Left ventricle myocardium inferior (tissue), 1 donor: Measurements from ENCODE around the gene RTN4R. TPM values are rescaled to one million over a fixed set of nuclear protein-coding genes. Genes with fewer than 3 reads are reported as not detected.

ENCODE experiments used
- DNase-seq: peaks from one replicate; pipeline ENCODE4 v3.0.0-alpha.2; 2020
- H3K27ac ChIP-seq: fragments of 200-600 bp; replicated peaks from 2 replicates; pipeline ENCODE4 v1.8.0; 2021
- H3K27me3 ChIP-seq: fragments of 200-600 bp; 2 replicates; pipeline ENCODE4 v1.8.0; 2021; ENCODE audit warnings: low read depth
- H3K36me3 ChIP-seq: fragments of 200-600 bp; 2 replicates; pipeline ENCODE4 v1.8.0; 2021
- H3K4me1 ChIP-seq: fragments of 200-600 bp; 2 replicates; pipeline ENCODE4 v1.8.0; 2021
- H3K4me3 ChIP-seq: fragments of 200-600 bp; 2 replicates; pipeline ENCODE4 v1.8.0; 2021; ENCODE audit warnings: mild to moderate bottlenecking, moderate library complexity
- H3K9me3 ChIP-seq: fragments of 200-600 bp; replicated peaks from 2 replicates; pipeline ENCODE4 v1.8.0; 2021
- intact Hi-C: fragments of 100-400 bp; cut with micrococcal nuclease; formaldehyde crosslinking; loops from one replicate; pipeline ENCODE4 v1.11.0; 2022
- total RNA-seq: library from RNA; stranded (reverse); fragmentation: NEBNext Ultra II Directional; extraction: Animal tissue kit (Norgen Biotek cat#: 25700); gene quantifications from one replicate; pipeline ENCODE4 v1.2.1, GENCODE V29; 2021
- TF ChIP-seq, protein P1 (sequence below): fragments of 200-600 bp; IDR thresholded peaks from 2 replicates; pipeline ENCODE4 v1.8.0; 2021; ENCODE audit warnings: antibody characterized with exemption, mild to moderate bottlenecking, borderline replicate concordance
- donor health status: DM: no; HTN: yes; CAD: no; lungs with severe emphysema.

Gene RTN4R
- total RNA-seq, 1 donor from 2014 or later, result 0.96 TPM

DNA sequence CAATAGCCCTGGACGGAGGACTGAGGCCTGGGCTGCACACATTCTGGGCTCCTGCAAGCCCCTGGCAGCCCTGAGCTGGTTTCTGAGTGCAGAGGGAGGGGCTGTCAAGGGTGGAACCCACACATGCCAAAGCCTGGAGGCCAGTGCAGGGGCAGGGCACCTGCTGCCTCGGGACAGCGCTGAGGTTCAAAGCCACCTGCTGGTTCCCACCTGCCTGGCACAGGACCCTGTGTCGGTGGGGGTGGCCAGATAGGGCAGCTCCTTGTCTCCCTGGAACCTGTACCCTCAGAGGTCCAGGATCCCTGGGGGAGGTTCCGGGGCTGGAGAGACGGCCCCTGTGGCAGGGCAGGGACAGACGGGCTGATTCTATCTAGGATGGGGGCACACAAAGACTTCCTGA, 40.8 kb downstream of the RTN4R start:
- no peaks in the 10 kb centered on the region for H3K9me3 ChIP-seq
- H3K27ac ChIP-seq, result no peak overlapping the region
- H3K27me3 ChIP-seq, result no peaks in the 10 kb centered on the region
- H3K4me1 ChIP-seq, result peaks cover 12% of the 10 kb centered on the region
- TF ChIP-seq, protein P1, sequence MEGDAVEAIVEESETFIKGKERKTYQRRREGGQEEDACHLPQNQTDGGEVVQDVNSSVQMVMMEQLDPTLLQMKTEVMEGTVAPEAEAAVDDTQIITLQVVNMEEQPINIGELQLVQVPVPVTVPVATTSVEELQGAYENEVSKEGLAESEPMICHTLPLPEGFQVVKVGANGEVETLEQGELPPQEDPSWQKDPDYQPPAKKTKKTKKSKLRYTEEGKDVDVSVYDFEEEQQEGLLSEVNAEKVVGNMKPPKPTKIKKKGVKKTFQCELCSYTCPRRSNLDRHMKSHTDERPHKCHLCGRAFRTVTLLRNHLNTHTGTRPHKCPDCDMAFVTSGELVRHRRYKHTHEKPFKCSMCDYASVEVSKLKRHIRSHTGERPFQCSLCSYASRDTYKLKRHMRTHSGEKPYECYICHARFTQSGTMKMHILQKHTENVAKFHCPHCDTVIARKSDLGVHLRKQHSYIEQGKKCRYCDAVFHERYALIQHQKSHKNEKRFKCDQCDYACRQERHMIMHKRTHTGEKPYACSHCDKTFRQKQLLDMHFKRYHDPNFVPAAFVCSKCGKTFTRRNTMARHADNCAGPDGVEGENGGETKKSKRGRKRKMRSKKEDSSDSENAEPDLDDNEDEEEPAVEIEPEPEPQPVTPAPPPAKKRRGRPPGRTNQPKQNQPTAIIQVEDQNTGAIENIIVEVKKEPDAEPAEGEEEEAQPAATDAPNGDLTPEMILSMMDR, result no peak
- H3K36me3 ChIP-seq, result no peaks in the 10 kb centered on the region
- intact Hi-C loops, result no loop called here
- H3K4me3 ChIP-seq, result no peak overlapping the region
- no peak for DNase-seq

DNA sequence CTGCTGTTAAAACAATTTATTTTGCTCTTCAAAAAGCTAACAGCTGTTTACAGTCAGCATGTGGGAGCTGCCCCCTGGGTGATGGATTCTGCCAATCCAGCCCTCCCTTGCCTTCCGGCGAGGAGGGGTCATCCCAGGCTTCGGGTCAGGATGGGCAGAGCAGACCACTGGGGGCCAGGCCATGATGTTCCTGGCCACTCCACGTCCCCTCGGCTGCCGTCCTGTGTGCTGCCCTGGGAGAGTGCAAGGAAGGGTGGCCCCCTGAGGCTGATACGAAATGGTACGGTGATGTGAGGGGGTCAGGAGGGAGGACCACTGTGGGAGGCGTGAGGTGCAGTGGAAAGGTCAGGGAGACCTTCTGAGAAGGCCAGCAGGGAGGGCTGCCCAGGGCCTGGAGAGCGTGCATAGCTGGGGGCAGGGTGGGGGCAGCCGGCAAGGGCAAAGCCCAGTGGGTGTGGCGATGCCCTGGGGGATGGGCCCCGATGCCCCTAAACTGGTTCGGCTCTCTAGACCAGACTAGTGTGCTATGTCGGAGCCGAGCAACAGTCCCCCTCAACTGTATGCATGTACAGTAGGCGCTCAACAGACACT, 41.3 kb downstream of the RTN4R start:
- Histone ChIP-seq H3K27me3 (no peaks in the 10 kb centered on the region), H3K9me3 (no peaks in the 10 kb centered on the region), H3K36me3 (no peaks in the 10 kb centered on the region), H3K4me1 (peaks cover 14% of the 10 kb centered on the region), H3K4me3 (no peak overlapping the region), H3K27ac (no peak overlapping the region)
- TF ChIP-seq, protein P1, result no peak
- DNase-seq, result no peak
- intact Hi-C loops, result no loop called here

DNA sequence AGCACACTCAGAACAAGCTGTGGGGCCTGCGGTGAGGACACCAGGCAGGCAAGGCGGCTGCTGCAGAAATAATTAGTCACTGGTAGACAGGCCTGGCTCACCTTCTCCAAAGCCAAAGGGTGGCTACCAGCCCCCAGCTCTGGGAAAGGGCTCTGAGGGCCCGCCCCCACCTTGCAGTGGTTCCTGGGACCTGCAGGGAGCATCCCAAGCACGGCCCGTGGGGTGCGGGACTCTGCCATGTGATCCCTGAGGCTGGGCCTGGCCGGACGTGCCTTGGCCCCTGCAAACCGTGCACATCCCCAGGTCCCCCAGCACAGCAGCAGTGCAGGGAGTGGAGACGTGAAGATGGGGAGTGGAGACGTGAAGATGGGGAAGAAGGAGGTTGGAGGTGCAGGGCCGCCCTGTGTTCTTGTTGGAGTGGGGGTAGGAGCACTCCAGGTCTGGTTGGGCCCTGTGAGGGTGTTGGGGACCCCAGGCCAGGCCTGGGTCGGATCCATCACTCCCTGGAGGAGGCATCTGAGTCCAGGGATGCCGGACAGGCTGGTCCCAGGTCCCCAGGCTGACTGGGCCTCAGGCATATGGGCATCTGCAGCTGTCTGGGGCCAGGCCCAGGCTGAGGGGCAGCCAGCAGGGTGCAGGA, 41.9 kb downstream of the RTN4R start:
- Histone ChIP-seq H3K27ac (no peak overlapping the region), H3K4me1 (peaks cover 14% of the 10 kb centered on the region), H3K27me3 (no peaks in the 10 kb centered on the region), H3K9me3 (no peaks in the 10 kb centered on the region), H3K36me3 (no peaks in the 10 kb centered on the region), H3K4me3 (no peak overlapping the region)
- DNase-seq, result no peak
- TF ChIP-seq, protein P1, result no peak
- intact Hi-C loops, result no loop called here

DNA sequence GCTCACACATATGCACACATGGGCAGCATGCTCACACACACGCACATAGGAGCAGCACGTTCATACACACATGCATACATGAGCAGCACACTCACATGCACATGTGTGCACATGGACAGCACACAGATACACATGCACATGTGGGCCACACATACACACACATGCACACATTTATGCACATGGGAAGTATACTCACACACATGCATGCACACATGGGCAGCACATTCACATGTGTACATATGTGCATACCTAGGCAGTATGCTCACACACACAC, 42.5 kb downstream of the RTN4R start:
- TF ChIP-seq, protein P1, result no peak
- H3K9me3 ChIP-seq, result no peaks in the 10 kb centered on the region
- H3K4me3 ChIP-seq, result no peak overlapping the region
- no peak for DNase-seq
- no peak overlapping the region for H3K27ac ChIP-seq
- H3K4me1 ChIP-seq, result peaks cover 14% of the 10 kb centered on the region
- H3K36me3 ChIP-seq, result no peaks in the 10 kb centered on the region
- H3K27me3 ChIP-seq, result no peaks in the 10 kb centered on the region
- intact Hi-C loops, result no loop called here

DNA sequence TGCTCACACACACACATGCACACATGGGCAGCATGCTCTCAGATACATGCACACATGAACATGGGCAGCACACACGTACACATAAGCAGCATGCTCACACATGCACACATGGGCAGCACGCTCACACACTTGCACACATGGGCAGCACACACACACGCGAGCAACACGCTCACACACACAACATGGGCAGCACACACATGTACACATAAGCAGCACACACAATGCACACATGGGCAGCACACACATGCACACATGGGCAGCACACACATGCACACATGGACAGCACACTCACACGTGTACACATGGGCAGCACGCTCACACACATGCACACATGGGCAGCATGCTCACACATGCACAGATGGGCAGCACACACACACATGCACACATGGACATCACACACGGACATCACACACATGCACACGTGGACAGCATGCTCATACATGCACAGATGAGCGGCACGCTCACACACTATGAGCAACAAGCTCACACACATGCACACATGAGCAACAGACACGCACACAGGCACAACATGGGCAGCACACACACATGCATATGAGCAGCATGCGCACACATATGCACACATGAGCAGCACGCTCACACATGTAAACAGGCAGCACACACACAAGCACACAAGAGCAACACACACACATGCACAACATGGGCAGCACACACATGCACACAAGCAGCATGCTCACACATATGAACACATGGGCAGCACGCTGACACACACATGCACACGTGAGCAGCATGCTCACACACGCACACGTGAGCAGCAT, 43.0 kb downstream of the RTN4R start:
- Histone ChIP-seq H3K4me1 (peaks cover 9% of the 10 kb centered on the region), H3K27me3 (no peaks in the 10 kb centered on the region), H3K27ac (no peak overlapping the region), H3K4me3 (no peak overlapping the region), H3K36me3 (no peaks in the 10 kb centered on the region), H3K9me3 (no peaks in the 10 kb centered on the region)
- TF ChIP-seq, protein P1, result no peak
- DNase-seq, result no peak
- intact Hi-C loops, result no loop called here
